HG03565 (cell line): ENCODE data around the gene NKD2.
"Not testable (repeated sequence)": the region's sequence is repeated elsewhere in the genome, so short reads cannot be mapped to it uniquely, and the experiment has no call there.

ENCODE experiments used
- ATAC-seq: cut with Tn5 transposase; IDR thresholded peaks from one replicate; pipeline ENCODE4 v1.9.1; 2021; ENCODE audit warnings: mild to moderate bottlenecking, moderate library complexity; ENCODE audit not compliant: unreplicated experiment

The NKD2 gene

DNA sequence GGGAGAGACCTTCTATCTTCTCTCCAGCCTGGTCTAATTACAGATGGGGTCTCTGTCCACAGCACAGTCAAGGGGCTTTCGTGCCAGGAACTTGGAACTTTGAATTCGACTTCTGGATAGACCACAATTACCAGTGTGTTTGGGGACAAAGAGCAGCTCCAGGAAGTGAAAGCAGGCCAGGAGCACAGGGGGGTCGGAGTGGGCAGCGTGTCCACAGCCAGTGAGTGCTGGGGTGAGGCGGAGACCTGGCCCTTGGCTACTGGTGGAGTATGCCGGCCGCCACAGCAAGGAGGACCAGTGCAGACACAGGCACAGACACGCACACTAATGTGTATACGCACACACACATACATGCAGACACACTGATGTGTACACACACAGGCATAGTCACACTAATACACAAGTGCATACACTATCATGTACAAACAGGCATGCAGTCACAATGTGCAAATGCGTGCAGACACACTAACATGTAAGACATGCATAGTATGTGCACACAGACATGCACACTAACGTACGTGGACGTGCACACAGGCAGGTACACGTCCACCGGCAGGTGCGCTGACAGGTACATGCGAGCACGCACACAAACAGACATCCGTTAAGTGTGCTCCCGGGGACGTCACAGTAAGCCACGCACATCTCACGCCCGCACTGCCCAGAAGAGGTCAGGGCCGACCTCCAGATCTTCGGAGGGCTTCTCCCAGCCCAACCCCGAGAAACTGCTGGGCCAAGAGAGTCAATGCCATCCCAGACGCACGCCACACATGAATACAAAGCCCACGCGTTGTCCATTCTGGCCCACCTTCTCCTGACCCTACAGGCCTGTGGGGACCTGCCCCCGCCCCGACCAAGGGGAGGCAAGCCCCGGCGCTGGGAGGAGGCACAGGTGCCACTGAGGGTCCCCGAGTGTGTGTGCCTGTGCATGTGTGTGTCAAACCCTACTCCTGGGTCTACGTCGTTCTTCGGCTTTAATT, 46.5 kb downstream of the NKD2 start:
- ATAC-seq: no peak

DNA sequence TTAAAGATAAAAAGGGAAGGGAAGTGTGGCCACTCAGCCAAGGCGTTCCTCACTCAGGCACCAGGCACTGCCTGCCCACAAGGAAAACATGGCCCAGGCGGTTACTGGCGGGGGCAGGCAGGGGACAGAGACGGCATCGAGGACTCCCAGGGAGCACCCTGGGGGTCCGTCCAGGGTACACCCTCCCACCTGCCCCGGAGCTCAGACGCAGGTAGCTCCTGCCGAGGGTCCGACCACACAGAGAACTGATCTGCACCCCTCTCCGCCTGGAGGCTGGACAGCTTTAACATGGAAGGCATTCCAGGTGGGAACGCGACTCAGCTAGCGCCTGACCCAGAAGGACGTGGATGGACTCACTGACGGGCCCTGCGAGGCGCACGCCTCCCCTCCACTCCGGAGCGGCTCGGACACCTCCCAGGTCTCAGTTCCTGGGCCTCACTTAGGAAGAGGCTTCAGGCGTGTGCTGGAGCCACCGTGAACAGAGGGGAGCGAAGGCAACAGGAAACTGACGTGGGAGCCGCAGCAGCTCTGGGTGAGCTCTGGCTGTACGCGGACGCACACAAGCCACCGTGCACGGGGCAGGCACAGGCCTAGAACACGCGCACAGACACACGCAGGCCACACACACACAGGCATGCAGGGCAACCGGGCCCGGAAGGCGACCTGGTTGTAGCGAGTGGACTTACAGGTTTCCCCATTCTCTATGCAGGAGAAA, 47.5 kb downstream of the NKD2 start:
- ATAC-seq: no peak

DNA sequence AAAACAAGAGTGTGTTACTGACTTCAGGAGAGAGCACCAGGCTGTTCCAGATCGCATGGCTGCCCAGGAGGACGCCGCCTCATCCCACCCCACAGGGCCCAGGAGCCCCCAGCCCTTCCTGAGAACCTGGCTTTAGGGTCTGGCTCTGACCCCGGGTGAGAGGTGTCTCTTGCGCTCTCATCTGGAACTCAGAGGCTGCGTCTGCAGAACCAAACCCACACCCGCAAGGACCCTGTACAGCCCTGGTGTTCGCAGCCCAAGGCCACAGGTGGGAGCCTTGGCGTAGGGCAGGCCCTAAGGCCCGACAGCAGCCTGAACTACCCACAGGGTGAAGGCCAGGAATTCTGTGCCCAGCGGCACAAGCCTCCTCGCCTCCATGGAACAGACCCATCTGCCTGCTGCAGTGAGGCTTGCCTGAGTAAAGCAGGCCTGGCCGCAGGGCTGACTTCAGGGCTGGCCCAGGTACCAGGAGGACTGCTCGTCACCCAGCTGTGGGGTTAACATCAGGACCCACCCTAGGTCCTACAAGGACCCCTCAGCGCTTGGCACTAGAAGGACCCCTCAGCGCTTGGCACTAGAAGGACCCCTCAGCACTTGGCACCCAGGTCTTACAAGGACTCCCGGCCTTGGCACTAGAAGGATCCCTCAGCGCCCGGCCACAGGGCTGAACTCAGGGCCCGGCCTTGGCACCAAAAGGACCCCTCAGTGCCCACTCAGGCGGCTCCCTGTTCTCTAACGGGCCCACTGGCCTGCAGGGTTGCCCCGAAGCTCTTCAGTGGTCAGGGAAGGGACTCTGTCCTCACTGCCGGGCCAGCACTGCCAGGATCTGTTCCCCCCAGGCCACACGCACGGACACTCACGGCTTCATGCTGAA, 48.2 kb downstream of the NKD2 start:
- no peak for ATAC-seq

DNA sequence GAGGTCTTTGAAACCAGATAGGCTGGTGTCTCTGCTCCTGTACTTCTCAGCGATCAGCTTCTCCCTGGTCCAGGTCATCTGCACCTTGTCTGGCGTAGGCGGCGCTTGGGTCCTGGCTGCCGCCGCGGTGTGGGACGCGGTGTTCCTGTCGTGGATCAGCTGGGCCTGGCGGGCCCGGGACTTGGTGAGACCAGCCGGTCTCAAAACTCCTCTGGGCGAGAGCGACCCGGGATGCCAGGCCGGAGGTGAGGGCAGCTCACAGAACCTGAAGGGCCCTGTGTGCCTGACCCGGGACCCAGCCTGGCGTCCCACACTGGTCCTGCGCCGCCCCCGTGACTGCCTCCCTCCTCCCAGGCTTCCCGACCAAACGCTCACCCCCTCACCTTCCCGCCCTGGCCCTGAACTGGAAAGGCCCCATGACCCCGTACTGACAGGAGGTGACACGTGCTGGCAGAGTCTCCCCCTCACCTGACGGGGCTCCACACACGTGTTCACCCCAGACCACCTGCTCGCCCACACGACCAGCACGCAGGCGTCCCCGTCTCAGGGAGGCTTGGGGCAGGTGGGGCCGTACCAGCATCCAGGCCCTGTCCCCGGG, 49.0 kb downstream of the NKD2 start:
- ATAC-seq: no peak

DNA sequence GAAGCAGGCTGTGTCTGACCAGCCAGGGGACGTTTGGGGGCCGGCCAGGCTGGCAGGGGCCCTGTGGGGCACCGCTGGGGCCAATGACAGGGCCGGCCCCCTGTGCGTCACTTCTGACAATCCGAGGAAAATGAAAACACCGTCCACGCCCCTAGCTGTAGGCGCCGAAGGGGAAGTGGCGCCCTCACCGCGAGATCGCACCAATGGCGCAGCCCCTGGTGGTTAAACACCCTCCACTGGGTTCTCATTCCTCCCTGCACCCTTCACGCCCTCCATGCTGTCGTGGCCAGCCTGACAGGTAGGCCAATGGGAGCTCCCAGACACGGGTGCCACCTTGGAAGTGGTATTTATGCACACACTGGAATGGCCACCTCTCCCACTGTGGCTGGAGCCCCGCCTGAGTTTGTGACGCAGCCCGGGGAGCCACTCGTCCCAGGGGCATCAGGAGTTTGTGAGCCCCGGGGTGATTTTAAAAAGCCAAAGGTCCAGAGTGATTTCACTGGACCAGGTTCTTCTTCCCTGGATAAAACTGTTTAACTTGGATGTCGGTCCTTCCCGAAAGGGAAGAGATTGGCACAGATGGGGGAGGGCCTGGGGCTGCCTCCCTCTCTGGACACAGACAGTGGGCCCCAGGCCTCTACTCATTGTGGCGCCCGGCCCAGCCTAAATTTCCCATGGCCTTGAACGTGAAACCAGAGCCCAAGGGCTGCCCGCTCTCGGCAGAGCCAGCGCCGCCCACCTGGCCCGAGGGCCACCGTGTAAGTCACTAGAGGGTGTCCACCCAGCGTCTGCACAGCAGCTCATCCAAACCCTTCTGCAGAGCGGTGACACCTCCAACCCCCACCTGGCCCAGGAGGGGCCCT, 49.7 kb downstream of the NKD2 start:
- no peak for ATAC-seq

DNA sequence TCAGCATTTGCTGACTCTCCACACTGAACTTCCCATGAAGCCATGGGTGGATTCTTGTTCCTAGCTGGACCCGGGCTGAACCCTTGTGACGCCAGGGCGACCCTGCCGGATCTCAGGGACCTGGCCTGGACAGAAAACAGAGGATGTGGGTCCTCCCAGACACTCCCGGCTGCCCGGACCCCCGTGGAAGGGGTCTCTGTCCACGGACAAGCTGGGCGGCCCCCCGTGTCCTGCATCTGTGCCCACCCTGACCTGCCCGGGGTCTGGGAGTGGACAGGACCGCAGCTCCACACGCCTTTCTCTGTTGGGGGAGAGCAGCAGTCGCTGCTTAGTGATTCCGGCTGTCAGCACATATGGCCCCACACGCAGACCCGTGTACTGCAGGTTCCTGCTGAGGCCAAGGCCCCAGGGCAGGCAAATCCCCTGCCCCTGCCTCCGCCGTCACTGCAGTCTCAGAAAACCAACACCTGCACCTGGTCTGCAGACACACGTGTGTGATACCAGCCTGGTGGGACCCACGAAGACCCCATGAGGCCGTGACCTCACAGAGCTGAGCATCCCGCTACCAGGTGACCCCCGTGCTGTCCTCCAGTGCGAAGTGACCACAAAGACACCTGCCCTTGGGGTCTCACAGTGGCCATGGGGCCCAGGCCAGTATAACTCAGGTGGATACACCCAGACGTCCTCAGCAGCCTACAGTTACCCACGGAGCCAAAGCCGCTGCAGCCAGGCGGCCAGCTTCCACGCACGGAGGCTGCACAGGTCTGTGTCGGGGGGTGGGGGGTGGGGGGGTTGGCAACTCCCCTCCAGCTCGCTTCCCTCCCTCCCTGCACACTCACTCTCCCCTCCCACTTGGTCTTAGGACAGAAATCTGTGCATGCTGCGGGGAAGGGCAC, 50.6 kb downstream of the NKD2 start:
- ATAC-seq: no peak

DNA sequence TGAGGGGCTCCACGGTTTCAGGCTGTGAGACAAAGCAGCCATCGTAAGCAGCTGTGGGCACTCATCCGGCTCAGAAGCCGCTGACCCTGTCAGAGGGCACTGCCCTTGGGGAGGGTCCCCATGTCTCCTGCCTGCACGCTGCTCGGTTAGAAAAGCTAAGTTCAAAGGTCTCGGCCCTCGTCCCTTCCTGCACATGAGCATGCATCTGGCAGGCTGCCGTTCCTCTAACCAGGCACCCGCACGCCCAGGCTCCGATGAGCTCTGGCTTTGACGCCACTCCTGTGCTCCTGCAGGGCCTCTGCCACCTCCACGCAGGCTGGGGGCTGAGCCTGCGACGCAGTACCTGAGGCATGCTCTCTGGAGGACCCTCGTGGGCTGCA, 51.3 kb downstream of the NKD2 start:
- no peak for ATAC-seq

DNA sequence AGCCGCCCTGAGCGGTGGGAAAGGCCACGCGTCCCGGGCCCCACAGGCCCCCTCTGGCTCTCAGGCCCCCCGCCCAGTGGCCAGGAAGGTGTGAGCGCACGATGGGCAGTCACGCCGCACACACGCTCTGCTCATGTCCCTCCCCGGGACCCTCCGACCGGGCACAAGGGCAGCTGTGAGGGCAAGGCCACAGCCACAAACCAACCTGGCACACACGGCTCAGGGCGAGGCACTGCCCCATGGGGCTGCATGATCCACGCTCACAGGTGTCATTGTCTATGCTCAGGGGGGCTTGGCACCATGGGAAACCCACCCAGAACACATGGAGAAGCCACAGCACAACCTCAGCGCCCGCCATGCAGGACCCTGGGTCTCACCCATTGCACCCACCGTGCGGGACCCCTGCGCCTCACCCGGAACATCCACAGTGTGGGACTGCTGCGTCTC, 52.0 kb downstream of the NKD2 start:
- ATAC-seq: no peak

DNA sequence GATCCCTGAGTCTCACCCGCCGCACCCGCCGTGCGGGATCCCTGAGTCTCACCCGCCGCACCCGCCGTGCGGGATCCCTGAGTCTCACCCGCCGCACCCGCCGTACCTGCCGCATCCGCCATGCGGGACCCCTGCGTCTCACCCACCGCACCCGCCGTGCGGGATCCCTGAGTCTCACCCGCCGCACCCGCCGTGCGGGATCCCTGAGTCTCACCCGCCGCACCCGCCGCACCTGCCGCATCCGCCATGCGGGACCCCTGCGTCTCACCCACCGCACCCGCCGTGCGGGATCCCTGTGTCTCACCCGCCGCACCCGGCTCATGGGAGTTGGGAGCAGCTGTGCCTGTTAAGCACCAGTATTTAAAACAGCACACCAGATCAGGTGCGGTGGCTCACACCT, 52.7 kb downstream of the NKD2 start:
- ATAC-seq: not testable (repeated sequence)

DNA sequence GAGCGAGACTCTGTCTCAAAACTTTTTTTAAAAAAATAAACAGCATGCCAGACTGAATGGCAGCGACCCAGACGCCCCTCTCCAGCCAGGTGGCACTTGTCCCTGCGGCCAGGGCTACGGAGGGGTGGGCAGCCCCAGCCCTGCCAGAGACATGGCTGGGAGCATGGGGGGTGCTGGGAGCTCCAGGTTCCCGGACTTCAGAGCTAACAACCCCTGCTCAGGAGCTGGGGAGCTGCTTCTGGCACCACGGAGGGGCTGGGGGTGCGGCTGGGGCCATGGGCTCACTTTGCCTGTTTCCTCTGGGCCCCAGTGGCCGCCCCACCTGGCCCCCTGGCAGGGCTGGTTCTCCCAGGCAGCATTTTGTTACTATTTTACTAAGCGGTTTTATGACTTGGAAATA, 53.3 kb downstream of the NKD2 start:
- no peak for ATAC-seq

DNA sequence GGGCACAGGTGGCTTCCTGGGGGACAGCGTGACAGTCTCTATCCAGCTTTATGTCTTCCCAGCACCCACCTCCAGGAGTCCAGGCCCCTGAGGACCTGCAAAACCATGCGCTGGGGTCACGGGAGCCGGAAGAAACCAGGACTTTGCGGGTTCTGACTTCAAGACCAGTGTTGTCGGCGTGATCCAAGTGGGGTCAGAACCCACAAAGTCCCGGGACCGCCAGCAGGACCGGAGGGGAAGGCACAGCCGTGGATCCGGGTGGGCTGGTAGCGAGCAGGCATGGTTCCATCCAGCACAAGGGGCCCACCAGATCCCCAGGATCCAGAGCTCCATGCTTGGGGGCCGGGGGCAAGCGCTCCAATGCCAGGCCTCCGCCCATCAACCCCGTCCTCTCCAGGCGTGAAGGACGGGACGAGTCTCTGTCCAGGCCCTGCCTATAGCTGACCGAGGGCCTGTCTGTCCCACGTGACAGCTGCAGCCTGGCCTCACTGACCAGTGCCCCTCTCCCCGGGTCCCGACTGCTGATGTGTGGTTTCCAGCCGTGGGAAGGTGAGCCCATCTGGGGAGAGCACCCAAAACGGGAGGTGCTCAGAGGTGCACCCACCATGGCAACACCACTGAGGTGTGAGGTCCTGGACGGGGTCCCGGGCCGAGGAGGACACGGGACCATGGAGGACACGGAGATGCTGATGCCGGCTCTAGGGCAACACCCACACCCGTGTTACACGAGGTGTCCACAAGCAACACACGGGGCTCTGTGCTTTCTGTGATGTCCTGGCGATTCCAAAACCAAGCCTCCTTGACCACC, 54.4 kb downstream of the NKD2 start:
- ATAC-seq: no peak

DNA sequence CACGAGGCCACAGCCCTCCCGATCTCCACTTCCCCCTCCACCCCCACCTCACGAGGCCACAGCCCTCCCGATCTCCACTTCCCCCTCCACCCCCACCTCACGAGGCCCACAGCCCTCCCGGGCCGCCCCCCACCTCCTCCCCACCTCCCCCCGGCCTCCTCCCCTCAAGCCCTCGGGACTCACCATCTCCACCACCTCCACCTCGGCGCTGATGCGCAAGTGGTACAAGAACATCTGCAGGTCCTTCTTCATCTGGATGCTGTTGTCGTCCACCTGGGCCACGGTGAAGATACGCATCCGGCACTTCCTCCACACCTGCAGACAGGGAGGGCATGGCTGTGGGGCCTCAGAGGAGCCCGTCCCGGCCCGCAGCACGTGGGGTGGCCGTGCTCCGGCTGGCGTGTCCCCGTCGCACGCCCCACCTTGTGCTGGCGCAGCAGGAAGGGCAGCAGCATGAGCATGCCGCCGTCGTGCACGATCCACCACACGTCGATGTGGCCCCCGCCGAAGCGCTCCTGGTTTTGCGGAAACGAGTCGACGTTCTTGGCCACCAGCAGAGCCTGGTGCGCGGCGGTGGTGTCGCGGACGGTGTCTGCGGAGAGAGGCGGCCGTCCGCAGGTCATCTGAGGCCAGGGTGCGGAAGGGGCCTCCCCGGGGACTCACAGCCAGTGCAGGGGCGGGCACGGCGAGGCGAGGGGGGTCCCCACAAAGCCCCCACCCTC, 55.2 kb downstream of the NKD2 start:
- no peak for ATAC-seq

DNA sequence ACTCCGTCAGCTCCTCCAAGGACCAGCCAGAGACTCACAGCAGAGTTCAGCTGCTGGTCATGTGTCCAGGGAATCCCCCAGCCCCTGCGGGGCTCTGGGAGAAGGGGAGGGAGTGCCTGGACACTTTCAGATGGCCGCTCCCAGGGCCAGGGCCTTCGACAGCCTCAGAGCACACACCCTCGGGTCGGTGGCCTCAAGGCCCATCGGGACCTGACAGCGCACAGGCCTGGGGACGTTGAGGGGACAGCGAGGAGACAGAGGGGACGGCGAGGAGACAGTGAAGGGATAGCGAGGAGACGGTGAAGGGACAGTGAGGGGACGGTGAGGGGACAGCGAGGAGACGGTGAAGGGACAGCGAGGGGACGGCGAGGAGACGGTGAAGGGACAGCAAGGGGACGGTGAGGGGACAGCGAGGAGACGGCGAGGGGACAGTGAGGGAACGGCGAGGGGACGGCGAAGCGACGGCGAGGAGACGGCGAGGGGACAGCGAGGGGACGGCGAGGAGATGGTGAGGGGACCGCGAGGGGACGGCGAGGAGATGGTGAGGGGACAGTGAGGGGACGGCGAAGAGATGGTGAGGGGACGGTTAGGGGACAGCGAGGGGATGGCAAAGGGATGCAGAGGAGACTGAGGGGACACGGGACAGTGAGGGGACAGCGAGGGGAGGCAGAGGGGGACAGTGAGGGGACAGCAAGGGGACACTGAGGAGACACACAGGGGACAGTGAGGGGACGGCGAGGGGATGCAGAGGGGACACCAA, 56.0 kb downstream of the NKD2 start:
- no peak for ATAC-seq

DNA sequence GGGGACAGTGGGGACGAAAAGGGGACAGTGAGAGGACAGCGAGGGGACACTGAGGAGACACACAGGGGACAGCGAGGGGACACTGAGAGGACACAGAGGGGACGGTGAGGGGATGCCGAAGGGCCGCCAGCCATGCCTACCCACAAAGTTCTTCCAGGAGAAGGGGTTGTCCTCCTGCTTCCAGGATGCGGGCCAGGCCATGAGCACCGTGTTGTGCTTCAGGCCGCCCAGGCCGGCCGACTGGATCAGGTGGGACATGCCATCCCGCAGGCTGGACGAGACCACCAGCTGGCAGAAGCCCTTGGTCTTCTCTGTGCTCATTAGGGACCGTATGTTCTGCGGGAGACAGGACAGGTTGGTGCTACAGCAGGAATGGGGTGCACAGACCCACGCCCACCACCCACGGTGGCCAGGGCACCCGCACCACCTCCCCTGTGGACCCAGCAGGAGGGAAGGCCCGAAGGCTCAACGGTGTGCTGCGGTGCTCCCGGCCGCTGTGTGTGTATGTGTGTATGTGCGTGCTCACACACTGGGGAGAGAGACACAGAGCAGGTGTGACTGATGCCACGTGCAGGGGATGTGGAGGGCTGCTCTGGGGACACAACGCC, 56.6 kb downstream of the NKD2 start:
- no peak for ATAC-seq

DNA sequence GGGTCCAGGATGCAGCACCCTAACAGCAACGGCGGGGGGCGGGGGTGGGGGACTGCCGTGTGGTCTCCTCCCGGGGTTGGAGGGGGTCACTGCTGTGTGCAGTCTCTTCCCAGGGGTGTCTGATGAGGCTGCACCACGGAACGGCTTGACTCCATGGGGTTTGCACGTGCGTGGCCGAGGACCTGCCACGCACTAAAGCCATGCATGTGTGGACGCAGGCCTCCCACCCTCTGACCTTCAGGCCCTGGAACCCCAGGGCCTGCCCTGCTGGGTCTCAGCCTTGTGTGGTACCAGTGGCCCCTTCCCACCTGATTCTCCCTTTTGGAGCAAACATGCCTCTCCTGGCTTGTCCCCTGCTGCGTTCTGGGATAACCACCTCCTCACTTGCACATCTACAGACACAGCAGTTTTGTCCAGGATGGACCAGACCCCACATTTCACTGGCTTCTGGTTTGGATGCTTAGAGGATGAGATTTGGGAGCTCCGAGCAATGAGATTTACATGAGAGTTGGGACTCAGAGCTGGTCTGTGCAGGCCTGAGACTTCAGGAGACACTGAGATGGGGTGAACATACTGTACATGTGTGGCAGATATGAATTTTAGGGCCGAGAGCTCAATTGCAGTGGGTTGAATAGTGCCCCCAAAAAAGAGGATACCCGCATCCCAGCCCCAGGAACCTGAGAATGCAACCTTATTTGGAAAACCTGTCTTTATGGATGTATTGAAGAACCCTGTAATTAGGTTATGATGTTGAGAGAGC, 57.5 kb downstream of the NKD2 start:
- ATAC-seq: no peak
